HT1080 (cell line): ENCODE data around the gene ADGRE3. TPM values are rescaled to one million over a fixed set of nuclear protein-coding genes. Genes with fewer than 3 reads are reported as not detected.
A peak's percentile ranks its signal among the peaks of the same experiment; 100 is the strongest.
"Not testable (repeated sequence)": the region's sequence is repeated elsewhere in the genome, so short reads cannot be mapped to it uniquely, and the experiment has no call there.

Experiments
- DNase-seq: peaks from one replicate; pipeline ENCODE4 v3.0.0-alpha.2; 2015; ENCODE audit warnings: low read depth
- small RNA-seq: library from RNA; depleted of rRNA; stranded (forward); fragments of <200 nt; gene quantifications from one replicate; pipeline ENCODE3, GENCODE V24; 2014
- total RNA-seq: library from RNA; depleted of rRNA; stranded (reverse); fragments of >200 nt; shearing (Covaris generic); gene quantifications from 2 replicates; pipeline ENCODE4 v1.2.3, GENCODE V29; 2014; rRNA removed

The ADGRE3 gene
- total RNA-seq, 1 experiment from 2014 or later: not detected

DNA sequence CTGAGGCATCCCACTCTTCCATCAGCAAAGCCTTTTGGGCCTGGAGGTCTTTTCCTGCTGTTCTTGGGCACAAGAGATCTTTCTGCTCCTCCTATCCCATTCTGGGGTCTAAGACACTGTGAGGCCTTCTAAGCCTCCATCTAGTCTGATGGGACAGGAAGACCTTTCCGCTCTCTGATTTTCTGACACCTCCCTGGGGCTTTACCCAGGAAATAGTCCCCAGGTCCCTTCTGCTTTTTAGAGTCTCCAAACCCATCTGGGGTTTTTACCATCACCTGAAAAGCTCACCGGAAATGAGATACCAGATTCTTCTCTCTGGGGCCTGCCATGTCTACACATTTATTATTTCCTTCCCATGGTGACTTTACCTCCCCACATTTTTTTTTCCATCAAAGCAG is 70.7 kb downstream of the ADGRE3 start:
- no peak for DNase-seq

DNA sequence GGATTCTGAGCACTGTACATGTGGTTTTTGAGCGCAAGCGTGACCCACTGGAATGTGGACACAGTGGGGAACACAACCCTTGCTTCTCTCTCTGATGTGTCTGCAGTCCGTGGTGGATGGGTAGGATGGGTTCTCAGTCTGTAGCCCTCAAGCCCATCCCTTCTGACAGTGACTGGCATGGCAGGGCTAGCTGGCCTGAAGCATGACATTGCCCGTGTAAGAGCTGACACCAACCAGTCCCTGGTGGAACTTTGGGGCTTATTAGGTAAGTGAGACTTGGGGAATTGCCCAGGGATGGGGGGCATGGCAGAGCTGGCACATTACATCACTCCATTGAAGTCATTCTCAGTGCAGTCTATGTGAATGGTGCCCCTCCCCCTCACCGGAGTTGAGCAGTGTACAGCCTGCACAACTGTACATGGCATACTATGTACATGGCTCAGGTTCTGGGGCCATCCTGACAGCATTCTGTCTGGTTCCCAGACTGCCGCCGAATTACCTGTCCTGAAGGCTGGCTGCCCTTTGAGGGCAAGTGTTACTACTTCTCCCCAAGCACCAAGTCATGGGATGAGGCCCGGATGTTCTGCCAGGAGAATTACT is 75.0 kb downstream of the ADGRE3 start:
- no peak for DNase-seq

DNA sequence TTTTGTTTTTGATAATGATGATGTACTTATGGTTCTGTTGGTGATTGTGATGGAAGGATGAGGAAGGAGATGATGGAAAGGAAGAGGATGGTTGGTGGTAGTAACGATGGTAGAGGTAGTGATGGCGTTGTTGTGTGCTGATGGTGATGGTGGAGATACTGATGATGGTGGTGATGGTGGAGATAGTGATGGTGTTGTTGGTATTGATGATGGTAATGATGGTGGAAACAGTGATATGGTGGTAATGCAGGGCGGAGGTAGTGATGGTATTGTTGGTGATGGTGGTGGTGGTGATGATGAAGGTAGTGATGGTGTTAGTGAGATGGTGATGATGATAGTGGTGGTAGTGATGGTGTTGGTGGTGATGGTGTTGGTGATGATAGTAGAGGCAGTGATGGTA is 79.1 kb downstream of the ADGRE3 start:
- no peak for DNase-seq

DNA sequence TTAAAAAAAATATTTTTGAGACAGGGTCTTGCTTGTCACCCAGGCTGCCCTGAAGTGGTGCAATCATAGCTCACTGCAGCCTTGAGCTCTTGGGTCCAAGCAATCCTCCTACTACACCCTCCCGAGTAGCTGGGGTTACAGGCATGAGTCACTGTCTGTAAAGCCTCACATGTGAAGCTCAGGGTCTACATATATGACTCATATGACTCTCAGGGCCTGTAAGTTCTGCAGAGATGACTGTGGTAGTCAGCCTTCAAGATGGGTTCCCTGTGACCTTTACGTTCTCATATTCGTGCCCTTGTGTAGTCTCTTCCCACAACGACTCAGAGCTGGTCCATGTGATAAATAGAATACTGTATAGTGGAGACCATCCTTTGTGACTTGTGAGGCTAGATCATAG is 85.2 kb downstream of the ADGRE3 start:
- not testable (repeated sequence) for DNase-seq

GRCh38 chr19:14585187-14585586 is 89.5 kb downstream of the ADGRE3 start:
- DNase-seq: peak; percentile 81

GRCh38 chr19:14584372-14584771 is 90.3 kb downstream of the ADGRE3 start:
- DNase-seq: not testable (repeated sequence)

GRCh38 chr19:14582894-14583340 is 91.7 kb downstream of the ADGRE3 start, which contains the start of gene CLEC17A:
CLEC17A (plus strand) TSS chr19:14583084; CDS start chr19:14583161, 77 bp downstream.
- no peak for DNase-seq

- no peak for DNase-seq
These were observed 93.9 kb downstream of the ADGRE3 start for GRCh38 chr19:14580623-14581237.

- DNase-seq: peak; percentile 36
These were observed 96.7 kb downstream of the ADGRE3 start for GRCh38 chr19:14577885-14578427.

- DNase-seq: no peak
These were observed 97.4 kb downstream of the ADGRE3 start for GRCh38 chr19:14577264-14577663.

- DNase-seq: no peak
These were observed 98.3 kb downstream of the ADGRE3 start for GRCh38 chr19:14576363-14576762.

DNA sequence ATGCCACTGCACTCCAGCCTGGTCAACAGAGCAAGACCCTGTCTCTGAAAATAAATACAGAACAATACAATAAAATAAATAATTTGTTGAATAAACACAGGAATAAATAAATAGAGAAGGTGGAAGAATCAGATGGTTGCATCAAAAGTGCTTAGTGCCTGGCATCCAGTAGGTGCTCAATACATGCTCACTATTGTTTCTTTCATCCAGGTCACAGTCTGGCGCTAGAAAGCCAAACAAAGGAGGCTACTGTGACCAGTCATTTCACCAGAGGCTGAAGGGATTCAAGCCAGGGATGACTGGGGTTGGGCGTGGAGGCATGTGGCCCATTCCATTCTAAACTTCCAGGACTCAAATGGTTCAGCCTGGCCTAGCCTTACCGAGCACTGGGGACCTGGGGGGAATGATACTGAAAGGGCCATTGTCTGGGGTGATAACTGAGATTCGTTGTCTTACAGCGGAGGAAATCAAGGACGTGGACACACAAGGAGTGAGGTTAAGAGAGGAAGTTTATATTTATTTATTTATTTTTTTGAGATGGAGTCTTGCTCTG is 99.1 kb downstream of the ADGRE3 start:
- no peak for DNase-seq

DNA sequence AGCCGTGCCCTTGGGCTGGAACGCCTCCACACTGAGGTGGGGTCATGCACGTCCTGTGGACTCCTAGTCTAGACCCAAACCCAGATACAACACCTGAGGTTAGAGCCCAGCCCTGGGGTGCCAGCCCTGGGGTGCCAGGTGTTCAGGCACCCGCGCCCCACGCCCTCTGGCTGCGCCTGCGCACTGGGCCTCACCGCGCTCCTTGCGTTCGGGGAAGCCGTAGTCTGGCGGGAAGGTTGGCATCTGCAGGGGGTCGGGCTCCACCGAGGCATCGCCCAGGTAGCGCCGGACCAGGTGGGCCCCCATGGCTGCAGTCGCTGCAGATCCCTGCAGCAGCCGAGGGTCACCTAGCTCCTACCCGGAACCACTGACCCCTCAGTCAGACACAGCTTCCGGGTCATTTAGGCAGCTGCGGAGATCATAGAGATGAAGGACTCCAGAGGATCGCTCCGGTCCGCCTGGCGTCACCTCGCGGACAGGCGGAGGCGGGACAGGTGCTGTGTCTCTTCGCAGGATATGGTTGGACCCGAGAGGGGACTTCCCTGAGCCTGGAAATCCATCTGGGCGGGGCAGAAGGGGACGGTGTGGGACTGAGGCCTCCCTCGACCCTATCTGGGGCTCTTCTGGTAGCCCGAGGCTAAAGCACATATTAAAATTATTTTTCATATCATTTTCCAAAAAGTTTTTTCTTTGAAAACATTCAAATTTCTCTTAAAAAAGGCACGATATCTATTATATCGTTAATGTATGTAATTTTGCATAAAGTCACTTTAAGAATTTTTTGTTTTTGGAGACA is 102.8 kb downstream of the ADGRE3 start, which contains the start of gene NDUFB7:
Gene NDUFB7 (minus strand): TSS at position 372 of the 796 bp plus-strand sequence. CDS start 66 bp downstream, at position 306.
- peak; percentile 92 for DNase-seq

- DNase-seq: no peak
These were observed 103.6 kb downstream of the ADGRE3 start for GRCh38 chr19:14570864-14571527.

Small RNA genes lying within 50 kb of the gene (small RNA-seq; reads per million reads assigned to genes)
- gene AC022149.2 (not detected), gene RN7SL842P (not detected)

Other genes starting within 250 kb of the ADGRE3 start
- gene PKN1, start 241.5 kb downstream of the ADGRE3 start, total RNA-seq: 109 and 158 TPM in 2 replicates
- gene PTGER1, start 199.5 kb downstream of the ADGRE3 start, total RNA-seq: 0.37 and 0.43 TPM in 2 replicates
- gene GIPC1, start 178.7 kb downstream of the ADGRE3 start, total RNA-seq: 231 and 243 TPM in 2 replicates
- gene DNAJB1, start 156.4 kb downstream of the ADGRE3 start, total RNA-seq: 105 and 126 TPM in 2 replicates
- gene TECR, start 145.2 kb downstream of the ADGRE3 start, total RNA-seq: 97.1 and 144 TPM in 2 replicates
- 284 and 475 TPM in 2 replicates for gene NDUFB7, start 102.8 kb downstream of the ADGRE3 start, total RNA-seq
- gene CLEC17A, start 91.8 kb downstream of the ADGRE3 start, total RNA-seq: not detected in 2 replicates
- gene ZNF333, start 15.2 kb upstream of the ADGRE3 start, total RNA-seq: 7.9 TPM in 2 replicates
- not detected in 2 replicates for gene ADGRE2, start 103.7 kb upstream of the ADGRE3 start, total RNA-seq
- gene OR7A5, start 160.3 kb upstream of the ADGRE3 start, total RNA-seq: not detected in 2 replicates
- not detected in 2 replicates for gene OR7C1, start 160.3 kb upstream of the ADGRE3 start, total RNA-seq
- not detected in 2 replicates for gene OR7A10, start 174.1 kb upstream of the ADGRE3 start, total RNA-seq
- not detected in 2 replicates for gene OR7A17, start 211.3 kb upstream of the ADGRE3 start, total RNA-seq